Epithelial cell of proximal tubule (primary cell): ENCODE measurements around the gene SMAD7. TPM values are rescaled to one million over a fixed set of nuclear protein-coding genes. Genes with fewer than 3 reads are reported as not detected.

ENCODE experiments used
- DNase-seq: peaks from one replicate; pipeline ENCODE4 v3.0.0-alpha.2; 2011; ENCODE audit warnings: low read depth
- H3K4me3 ChIP-seq: 2 replicates; pipeline ENCODE4 v1.5.1; 2011; ENCODE audit warnings: low read depth, mild to moderate bottlenecking, low read length
- CTCF ChIP-seq: conservative IDR thresholded peaks from 2 replicates; pipeline ENCODE4 v1.5.1; 2012; ENCODE audit warnings: low read depth, mild to moderate bottlenecking, low read length
- total RNA-seq: library from RNA; depleted of rRNA; stranded (reverse); fragments of >200 nt; gene quantifications from 2 replicates; pipeline ENCODE4 v1.2.3, GENCODE V29; 2015

The SMAD7 gene
- total RNA-seq, 1 donor from 2014 or later: 30.4 TPM

GRCh38 chr18:48920408-48921038 is 30.2 kb downstream of the SMAD7 start:
- DNase-seq: no peak

GRCh38 chr18:48919547-48919946 is 31.2 kb downstream of the SMAD7 start:
- no peak for DNase-seq
- no peak for TF ChIP-seq CTCF
- no peak overlapping the region for H3K4me3 ChIP-seq

More at GRCh38 chr18:48920408-48921038, 30.2 kb downstream of the SMAD7 start:
- TF ChIP-seq CTCF: no peak
- H3K4me3 ChIP-seq: no peak overlapping the region

- DNase-seq: no peak
- no peak overlapping the region for H3K4me3 ChIP-seq
- no peak for TF ChIP-seq CTCF
Measured at GRCh38 chr18:48918660-48919456, 31.9 kb downstream of the SMAD7 start.

- H3K4me3 ChIP-seq: no peak overlapping the region
- DNase-seq: no peak
- no peak for TF ChIP-seq CTCF
Measured at GRCh38 chr18:48917579-48918517, 32.9 kb downstream of the SMAD7 start.

- no peak for TF ChIP-seq CTCF
- no peak for DNase-seq
Measured at GRCh38 chr18:48915626-48916425, 34.9 kb downstream of the SMAD7 start.

GRCh38 chr18:48914581-48915251 is 36.0 kb downstream of the SMAD7 start:
- no peak for DNase-seq
- H3K4me3 ChIP-seq: no peak overlapping the region
- TF ChIP-seq CTCF: no peak

More at GRCh38 chr18:48915626-48916425, 34.9 kb downstream of the SMAD7 start:
- no peak overlapping the region for H3K4me3 ChIP-seq
